Measurements from ENCODE around the gene LAMP5.

DNA sequence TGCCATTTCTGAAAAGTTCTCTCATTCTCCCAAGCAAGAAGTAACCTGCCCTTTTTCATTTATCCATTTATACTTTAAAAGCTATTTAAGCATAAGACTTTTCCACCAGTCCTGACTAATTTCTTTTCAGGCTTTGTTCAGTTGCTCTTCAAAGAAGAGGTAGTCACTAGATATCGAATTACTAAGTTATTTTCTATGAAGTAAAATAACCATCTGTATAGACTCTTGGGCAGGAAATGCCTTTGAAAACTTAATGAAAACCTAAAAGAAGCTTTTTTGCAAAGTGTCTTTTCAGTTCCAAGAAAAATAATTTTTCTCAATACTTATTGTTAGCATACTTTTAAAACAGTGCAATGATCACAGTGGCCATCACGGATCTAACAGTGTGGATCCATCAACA is 31.3 kb upstream of the LAMP5 start:
- TF ChIP-seq, protein P1, sequence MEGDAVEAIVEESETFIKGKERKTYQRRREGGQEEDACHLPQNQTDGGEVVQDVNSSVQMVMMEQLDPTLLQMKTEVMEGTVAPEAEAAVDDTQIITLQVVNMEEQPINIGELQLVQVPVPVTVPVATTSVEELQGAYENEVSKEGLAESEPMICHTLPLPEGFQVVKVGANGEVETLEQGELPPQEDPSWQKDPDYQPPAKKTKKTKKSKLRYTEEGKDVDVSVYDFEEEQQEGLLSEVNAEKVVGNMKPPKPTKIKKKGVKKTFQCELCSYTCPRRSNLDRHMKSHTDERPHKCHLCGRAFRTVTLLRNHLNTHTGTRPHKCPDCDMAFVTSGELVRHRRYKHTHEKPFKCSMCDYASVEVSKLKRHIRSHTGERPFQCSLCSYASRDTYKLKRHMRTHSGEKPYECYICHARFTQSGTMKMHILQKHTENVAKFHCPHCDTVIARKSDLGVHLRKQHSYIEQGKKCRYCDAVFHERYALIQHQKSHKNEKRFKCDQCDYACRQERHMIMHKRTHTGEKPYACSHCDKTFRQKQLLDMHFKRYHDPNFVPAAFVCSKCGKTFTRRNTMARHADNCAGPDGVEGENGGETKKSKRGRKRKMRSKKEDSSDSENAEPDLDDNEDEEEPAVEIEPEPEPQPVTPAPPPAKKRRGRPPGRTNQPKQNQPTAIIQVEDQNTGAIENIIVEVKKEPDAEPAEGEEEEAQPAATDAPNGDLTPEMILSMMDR (IDR thresholded peaks at IDR 0.05): no peak
- TF ChIP-seq EZH2phosphoT487 (IDR thresholded peaks at IDR 0.05): no peak
